ENCODE data around the gene ZNF366.

Gene ZNF366

DNA sequence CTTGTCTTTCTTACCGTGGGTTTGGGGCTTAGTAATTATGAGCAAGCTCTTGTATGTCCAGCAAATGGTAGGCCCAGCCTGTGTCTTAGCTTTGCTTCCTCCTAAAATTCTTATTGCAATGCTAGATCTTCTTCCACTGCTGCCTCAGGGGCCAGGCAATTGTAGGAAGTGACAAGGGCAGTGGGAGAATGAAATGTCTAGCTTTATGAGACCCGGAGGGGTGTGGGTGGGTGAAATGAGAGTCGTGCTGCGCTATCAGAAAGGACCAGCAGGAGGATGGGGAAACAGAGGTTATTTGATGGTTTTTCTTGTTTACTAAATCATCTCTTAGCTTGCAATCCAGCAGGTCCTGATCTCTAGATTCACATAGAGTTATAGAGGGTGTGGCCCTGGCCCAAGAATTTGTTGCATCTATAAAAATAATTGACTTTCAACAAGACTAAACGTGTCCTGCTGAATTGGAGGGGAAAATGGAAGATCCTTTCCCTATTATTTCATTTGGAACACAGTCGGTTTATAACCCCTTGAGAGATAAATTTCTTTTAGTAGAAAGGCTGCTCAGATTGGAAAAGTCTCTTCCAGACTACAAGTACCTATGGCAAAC lies 43.7 kb downstream of the ZNF366 start:
- DNase-seq: no peak

DNA sequence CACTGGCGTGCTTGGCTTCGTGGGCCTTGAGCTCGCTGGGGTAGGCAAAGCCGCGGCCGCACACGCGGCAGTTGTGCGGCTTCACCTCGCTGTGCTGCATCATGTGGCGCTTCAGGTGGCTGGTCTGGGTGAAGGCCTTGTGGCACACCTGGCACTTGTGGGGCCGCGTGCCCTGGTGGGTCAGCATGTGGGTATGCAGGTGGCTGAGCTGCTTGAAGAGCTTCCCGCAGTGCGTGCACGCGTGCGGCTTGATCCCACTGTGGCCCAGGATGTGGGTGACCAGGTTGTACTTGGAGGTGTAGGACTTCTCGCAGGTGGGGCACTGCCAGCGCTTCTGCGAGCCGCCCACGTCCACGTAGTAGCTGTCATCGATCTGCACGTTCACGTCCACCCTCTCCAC lies 46.8 kb downstream of the ZNF366 start:
- DNase-seq: no peak

DNA sequence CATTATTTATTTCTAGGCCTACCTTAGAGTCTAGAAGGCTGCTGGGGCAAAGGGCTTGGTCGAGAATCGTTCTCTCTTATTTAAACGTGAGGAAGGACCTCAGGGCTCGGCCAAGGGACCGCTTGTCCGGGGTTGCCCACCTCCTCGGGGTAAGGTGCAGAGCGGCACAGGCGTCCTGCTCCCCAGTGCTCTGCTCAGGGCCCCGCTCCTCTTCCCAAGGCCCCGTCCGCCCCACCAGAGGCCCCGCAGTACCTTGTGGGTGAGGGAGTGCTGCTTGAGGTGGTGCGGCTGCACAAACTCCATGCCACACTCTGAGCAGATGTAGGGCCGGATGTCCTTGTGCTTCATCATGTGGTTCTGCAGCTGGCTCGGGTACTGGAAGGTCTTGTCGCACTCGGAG lies 47.3 kb downstream of the ZNF366 start:
- no peak for DNase-seq

DNA sequence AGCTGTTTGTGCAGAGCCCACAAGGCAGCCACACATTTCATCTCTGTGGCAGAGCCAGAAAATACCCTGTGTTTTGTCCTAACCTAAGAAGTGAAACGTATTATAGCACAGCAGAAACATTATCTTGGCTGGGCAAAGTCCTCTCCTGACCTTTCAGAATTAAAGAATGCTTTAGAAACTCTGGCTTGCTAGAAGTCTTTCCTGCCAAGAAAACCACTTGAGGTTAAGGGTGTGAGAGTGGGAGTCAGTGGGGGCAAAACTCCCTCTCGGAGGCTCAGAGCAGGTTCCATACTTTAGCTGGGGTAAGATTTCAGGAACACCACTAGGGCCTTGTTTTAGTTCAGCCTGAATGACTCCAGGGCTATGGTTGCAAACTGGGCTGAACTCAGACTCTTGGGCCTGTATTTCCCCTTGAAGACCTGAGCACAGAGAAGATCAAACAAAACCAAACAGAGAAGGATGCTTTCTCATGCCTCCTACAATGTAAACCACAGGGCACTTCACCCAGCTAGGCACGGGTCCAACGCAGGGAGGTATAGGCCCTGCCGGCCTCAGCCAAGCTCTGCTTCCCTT lies 48.0 kb downstream of the ZNF366 start:
- no peak for DNase-seq

DNA sequence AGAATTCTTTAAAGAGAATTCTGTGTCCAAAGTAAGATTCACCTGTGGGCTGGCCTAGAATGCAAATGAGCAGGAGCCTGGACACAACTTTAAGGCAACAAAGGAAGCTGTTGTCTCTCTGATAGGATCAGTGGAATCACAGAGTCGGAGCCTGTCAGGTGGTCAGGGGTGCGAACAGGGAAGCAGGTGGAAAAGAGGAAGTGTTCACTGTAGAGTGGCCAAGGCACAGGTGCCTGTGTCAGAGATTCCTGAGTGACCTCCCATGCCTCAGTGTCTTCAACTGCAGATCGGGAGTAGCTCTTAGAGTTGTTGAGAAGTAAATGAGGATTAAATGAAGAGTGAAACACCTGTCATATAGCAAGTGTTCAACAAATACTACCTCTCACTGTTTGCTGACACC lies 48.8 kb downstream of the ZNF366 start:
- DNase-seq: no peak

DNA sequence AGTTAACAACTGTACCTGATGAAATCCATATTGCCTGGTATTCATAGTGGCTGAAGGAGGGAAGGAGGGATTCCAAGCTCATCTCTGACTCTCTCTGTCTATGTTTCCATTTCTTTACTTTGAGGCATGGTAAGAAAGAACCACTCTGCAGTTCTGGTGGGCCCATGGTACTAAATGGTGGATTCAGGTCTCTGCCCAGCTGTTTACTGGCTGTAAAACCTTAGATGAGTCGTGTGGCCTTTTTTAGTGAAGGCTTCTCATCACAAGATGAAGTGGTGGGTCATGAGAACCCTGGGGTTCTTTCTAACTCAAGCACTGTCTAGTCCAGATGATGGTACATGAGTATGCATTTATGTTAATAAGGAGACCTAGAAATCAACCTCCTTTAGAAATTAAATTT lies 49.7 kb downstream of the ZNF366 start:
- DNase-seq: no peak

DNA sequence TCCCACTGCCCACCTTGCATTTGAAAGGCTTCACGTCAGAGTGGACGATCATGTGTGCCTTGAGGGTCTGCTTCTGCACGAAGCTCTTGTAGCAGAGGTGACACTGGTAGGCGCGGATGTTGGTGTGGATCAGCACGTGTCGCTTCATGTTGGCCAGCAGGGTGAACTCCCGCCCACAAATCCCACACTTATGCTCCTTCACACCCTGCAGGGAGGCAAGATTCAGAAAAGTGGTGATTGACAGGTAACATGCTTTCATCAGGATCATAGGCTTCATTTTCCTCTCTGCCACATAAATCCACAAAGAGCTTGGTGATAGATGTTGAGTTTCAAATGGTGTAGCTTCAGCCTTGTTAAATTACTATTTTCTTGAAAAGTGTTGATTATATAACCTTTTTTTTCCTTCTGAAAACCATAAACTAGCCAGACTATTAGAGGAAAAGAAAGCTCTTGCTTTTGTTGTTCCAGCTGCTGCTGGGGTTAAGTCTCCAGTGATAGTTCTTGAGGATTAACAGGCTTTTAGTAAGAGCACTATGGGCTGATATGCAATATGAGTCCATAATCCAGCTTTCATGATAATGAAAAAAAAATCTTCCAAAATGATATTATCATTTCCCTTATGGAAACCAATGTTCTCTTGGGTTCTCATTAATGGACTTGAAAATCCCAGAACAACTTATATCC lies 50.7 kb downstream of the ZNF366 start:
- no peak for DNase-seq

DNA sequence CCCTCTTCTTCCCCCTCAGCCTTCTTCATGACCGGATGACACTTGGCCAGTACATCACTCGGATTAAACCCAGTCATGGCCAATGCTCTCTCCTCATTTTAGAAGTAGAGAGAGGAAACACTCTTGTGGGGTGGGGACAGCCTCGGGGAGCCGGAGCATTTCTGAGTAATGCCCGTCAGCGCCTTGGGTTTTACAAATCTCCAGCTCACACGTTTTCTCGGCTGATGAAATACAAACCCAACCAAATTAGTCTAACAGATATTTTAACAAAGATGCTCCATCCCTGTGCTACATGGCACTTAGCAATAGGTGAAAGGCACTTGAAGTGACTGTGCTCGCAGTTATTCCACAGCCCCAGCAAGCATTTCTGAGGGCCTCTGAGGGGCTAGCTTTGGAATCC lies 51.7 kb downstream of the ZNF366 start:
- DNase-seq: no peak

DNA sequence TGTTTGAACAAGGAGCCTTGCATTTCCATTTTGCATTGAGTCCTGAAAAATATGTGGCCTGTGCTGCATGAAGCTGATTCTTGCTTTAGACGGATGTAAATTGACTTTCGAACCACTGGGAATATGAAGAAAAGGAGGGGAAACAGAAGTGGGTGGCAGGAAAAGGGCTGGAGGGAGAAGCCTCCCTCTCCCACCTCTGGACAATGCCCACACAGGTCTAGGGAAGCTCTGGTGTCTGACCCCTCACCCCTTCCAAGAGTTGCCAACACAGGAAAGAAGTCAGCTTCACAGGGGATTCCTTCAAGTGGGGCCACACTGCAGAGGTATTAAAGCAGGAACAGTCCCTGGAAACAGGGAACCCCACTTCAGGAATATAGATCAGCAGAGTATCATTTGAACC lies 52.2 kb downstream of the ZNF366 start:
- no peak for DNase-seq

DNA sequence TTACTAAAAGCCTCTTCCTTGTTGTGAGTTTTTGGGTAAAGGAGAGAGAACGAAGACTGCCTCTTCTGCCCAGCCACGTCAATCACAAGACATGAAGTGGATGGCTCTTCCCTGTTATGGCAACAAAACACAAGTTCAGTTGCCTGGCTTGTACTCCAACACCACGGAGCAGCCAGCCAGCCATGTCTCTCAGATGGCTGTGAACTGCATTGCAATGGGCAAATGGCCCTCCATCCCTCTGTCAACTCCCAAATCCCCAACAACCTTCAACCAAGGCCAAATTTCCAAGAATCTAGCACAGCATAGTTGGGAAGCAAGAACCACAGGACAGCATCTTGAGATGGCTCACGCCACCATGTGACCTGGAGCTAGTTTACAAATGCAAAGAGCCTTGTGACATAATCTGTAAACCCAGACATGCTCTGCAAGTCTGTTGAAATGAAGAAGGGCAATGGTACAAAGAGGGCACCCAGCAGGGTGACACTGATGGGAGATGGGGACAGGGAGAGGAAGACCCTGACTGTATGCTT lies 53.9 kb downstream of the ZNF366 start:
- no peak for DNase-seq

DNA sequence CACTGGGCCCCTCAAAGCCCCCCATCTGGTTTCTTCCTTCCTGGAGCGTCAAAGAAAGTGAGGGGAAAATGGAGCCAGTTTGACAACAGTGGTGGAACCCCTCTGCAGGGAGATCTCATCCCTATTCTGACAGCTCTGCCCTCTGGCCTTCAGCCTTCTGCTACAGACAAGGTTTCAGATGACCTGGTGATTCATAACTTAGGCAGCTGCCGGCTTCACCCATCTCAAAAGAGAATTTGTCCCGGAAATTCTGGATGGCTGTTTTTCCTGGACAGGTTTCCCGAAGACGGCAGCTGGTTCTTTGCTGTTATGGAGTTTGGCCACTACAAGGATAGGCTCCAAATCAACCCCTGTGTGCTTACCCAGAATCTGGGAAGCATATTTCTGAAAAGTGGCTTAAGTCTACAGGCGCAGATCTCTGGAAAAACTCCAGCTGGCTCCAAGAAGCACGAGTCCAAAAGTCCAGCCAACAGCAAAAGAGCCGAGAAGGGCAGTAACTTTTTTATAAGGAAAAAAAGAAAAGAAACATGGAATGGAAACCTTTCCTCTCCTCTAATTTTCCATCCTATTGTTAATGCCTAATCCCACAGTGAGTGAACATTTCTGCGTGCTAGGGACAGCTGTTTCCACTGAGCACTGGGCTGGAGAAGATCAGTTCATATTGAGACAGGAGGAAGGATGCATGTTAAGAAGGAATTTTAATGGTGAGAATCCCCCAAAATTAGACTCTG lies 54.5 kb downstream of the ZNF366 start:
- peak; percentile 81 for DNase-seq

DNA sequence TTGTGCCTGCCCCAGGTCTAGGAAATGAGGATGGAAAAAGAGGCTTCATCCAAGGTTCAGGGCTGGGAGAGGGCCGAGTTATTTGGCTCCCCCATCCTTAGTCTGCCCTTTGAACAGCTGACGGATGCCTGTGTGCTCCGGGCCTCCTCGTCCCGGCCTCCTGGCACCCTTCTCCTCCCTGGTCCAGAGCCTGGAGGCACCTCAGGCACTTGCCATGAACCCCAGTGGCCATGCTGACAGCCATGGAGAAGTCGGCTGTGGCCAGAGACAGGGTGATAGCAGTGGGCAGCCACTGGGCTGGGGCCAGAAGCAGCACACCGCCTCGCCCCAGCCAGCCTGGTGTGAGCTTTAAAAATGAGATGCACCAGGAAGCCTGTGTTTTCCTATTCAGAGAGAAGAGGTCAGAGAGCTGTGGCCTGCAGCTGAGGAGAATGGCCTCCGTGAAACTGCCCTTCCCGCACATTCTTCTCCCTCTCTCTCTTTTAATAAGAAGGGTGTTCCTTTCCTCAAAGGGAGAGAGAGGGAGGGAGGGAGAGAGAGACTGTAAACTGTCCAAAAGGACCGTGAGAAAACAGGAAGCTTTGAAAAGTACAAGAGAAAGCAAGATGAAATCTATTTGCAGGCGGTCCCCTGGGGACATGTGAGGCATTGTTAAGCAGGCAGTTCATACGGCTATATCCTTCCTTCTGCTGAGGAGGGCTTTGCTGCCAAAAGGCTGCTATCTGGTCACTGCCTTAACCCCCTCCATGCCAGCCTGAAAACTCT lies 55.3 kb downstream of the ZNF366 start:
- DNase-seq: peak; percentile 18

DNA sequence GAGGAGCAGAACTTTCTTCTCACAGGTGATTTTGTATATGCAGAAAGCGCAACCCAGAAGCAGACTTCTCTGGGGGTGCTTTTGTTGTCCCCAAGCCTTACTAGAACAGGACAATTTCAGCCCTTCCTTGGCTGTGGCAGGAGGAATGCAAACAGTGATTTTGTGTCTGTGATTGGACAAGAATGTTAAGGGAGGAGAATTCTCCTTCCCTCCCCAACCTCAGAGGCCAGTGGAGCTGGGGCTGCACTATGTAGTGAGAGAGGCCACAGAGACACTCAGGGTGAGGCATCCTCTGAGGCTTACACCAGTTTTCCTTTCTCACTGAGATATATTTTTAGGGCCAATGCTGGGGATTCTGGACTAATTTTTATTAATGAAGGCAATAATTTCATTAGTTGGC lies 58.8 kb downstream of the ZNF366 start:
- no peak for DNase-seq

DNA sequence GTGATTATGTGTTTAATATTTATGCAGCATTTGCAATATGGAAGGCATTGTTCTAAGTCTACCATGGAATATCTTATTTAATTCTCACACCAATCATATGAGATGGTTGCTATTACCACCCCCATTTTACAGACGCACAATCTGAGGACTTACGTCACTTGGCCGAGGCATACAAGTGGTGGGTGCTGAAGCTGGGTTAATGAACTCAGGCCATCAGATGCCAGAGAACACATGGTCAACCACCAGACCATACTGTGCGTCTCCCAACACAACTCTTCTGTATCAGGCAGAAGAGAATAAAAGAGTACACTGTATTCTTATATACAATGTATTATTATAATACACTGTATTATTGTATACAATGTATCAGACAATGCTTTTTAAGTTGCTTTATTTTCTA lies 59.5 kb downstream of the ZNF366 start:
- no peak for DNase-seq

DNA sequence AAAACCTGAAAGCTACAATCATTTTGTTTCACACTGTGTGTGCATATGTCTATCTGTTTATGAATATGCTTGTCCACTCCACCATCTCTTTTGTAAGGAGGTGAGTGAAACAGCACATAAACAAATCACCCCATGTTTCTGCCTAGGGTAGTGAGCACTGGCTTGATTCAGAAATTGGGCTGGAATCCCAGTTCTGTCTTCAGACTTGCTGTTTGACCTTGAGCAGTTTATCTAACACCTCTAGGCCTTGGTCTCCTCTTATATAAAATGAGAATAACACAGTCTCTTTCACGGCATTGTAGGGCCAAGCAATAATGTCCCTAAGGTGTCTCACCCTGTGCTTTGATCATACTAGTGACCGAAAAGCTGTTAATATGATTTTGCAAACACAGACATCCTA lies 61.2 kb downstream of the ZNF366 start:
- DNase-seq: no peak

DNA sequence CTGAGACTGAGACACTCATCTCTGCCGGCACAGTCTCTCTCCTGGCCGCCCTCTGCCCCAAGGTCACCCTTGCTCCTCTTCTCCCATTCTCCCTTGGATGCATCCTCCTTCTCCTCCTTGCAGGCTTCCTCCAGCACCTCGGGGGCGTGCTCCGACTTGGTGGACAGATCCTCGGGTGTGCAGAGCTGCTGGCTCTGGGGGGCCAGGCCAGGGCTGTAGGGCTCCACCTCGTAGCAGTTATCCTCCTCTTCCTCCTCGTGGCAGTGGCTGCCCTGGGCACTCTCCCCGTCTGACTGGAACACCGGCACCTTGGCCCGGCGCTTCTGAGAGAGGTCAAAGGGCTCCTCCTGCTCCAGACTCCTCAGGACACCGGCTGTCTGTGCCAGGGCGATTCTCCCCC lies 63.3 kb downstream of the ZNF366 start:
- DNase-seq: no peak

DNA sequence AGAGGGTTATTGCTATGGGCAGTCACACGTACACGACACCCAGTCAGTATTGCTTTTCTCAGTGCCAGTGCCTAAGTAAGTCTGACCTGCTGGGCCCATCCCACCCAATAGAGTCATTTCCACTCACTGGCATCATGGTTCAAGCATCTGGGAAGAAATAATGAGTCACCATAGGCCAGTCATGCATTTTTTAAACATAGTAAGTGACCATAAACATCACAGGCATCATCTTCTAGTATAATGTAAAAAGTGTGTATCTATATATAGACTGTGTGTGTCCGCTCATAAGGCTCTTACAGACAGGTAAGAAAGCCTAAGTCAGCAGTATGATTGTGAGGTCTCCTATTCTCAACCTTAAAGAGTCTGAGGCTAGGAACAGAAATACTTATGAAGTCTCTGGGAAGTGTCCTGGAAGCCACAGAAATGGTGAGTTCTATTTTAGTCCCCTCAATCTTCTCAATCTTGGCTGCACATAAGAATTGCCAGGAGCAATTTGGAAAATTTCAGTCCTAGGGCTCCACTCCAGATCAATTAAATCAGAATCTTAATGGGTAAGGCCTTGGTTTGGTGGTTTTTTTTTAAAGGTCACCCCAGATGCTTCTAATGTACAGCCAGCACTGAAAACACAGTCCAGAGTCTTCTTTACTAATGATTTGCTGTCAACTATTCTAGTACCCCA lies 65.2 kb downstream of the ZNF366 start:
- no peak for DNase-seq

DNA sequence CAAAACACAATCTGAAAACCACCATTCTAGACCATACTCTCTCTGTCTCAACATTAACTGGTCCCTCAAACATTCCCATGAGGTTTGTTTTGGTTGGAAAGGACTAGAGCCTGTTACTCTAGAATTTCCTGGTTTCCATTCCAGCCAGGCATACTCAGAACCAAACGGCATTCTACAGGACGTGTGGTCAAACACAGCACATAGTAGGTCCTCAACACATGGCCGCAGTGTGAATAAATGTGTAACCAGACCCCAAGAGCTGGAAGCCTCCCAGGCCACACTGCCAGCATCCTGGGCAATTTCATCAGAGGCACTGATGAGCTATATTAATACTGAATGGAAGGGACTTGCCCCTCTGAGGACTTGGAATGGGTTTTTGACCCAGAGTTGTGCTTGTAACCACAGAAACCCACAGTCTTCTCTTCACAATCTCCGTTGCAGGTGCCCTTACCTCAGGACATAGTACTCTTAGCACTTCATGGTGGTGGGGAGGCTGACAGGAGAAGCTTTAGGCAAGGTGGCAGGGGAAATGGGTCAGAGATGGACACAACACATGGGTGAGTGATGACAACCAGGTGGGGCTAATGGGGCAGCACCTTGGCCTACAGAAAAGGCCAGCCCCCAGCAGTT lies 66.0 kb downstream of the ZNF366 start:
- no peak for DNase-seq

DNA sequence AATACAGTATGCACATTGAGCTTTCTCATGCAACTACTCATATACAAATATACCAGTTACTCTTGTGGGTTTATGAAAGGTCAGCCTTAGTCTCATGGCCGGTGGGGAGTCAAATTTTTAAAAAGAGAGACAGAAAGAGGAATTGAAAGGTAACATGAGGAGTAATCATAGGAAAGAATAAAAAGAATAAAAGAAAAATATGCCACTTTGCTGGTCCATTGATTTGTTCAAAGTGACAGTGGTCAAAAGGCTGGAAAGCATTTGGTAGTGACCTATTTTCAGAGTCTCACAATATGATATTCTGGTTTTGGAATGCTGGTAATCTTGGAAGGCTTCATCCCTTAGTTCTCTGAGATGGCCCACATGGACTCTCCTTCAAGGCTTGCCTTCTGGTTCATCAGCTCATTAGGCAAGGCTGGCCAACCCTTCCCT lies 67.0 kb downstream of the ZNF366 start:
- no peak for DNase-seq

DNA sequence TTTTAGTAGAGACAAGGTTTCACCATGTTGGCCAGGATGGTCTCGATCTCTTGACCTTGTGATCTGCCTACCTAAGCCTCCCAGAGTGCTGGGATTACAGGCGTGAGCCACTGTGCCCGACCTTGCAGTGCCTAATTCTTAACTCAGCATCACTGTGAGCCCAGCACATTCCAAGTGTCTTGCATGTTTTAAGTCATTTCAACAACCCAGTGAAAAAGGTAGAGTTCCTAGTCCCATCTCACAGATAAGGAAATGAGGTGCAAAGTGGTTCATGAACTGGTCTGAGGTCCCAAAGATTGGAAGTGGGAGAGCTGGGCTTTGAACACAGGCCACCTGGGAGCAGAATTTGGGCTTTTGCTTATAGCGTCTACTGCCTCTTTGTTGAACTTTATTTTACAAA lies 68.0 kb downstream of the ZNF366 start:
- no peak for DNase-seq

DNA sequence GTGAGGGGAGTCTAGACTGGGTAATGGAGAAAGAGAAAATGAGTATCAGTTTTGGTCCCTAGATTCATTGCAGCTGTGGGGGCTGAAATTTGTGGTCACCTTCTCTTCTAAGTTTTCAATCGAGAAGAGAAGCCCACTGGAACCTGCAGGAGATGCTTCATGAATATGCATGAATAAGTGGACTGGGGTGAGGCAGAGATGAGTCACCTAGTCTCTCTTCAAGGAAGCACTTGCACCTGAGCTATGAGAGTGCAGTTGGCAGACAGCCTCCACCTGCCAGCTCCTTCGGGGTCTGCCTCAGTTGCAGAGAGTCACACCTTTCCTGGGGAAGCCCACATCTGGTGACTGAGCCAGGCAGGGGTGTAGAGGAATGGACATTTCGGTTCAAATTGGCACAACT lies 69.1 kb downstream of the ZNF366 start:
- no peak for DNase-seq

Measured in NCI-H446 treated with DMSO at 0.1 percent for 48 hours (cell line).